ENCODE results near the gene TMEM129.

TMEM129 gene

DNA sequence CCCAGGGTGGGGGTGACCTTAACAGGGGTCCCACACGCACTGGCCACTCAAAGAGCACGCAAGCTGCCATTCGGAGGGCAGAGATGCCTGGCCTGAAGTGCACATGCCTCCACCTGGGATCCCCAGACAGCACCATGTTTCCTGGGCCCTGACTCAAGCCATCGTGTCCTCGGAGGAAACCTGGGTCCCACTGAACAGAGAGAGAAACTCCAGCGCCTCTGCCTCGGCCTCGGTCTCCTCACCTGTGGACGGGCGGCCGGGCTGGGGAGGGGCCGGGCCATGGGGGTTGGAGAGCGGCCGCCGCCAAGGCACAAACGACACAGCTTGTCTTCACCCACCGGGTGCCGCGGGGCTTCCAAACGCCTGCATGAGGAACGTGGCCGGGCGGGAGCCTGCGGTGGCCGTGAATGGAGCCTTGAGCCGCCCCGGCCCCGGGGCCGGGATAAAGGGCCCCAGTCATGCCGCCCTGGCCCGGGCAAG lies 42.0 kb upstream of the TMEM129 start:
- DNase-seq (ENCODE audit: insufficient read length, low spot score) (no peak), FAIRE-seq (no peak)
- no peak for TF ChIP-seq POLR2A (IDR thresholded peaks at IDR 0.05; ENCODE audit: low read depth, low read length)

DNA sequence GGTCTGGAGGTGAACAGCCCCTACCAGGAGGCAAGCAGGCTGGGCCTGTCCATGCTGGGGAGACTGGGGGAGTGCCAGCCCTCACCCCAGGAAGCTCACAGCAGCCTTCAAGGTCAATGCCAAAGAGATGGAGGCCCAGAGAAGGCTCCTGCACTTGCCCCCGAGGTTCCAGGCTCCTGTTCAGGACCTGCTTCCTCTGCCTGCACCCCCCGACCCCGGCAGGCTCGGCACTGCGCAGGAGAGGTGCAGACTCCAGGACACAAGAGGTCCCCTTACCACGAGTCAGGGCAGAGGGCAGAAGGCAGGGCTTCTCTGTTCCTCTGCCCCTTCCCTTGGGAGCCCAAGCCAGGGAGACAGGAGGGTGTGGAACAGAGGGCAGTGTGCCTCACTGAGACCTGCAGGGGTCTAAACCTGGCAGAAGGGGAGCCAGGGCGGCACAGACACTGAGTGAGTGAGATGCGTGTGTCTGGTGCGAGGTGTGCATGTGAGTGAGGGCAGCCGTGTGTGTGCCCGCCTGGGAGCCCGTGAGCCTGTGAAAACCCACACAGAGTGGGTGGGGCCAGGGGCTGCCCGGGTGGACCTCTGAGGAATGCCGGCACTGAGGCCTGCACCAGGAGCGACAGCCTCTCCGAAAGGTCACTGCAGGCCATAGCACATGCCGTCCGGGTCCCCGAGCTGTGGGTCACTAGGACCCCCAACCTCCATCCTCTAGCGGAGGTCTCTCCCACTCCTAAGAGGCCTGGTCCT lies 41.3 kb upstream of the TMEM129 start:
- DNase-seq (ENCODE audit: insufficient read length, low spot score), result no peak
- FAIRE-seq, result no peak
- TF ChIP-seq POLR2A (IDR thresholded peaks at IDR 0.05; ENCODE audit: low read depth, low read length), result no peak

DNA sequence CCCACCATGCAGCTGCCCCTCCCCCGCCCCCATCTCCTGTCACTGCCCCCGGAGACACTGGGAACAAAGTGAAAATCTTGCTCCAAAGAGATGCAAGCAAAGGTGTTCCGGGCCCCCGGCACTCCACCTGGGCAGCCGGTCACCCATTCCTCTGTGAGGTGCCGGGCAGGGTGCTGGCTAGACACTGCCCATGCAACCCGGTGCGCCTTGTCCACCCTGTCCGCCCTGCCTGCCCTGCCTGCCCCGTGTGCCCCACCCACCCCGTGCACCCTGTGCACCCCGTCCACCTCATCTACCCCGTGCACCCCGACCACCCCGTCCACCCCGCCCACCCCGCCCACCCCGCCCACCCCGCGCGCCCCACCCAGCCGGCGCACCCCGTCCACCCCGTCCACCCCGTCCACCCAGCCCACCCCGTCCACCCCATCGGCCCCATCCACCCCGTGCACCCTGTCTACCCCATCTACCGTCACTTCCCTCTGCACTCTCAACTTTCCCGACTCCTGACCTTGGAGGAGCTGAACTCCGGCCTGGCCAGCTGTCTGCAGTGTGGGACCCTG lies 40.1 kb upstream of the TMEM129 start:
- no peak for TF ChIP-seq POLR2A (IDR thresholded peaks at IDR 0.05; ENCODE audit: low read depth, low read length)
- DNase-seq (ENCODE audit: insufficient read length, low spot score), result no peak
- no peak for FAIRE-seq

DNA sequence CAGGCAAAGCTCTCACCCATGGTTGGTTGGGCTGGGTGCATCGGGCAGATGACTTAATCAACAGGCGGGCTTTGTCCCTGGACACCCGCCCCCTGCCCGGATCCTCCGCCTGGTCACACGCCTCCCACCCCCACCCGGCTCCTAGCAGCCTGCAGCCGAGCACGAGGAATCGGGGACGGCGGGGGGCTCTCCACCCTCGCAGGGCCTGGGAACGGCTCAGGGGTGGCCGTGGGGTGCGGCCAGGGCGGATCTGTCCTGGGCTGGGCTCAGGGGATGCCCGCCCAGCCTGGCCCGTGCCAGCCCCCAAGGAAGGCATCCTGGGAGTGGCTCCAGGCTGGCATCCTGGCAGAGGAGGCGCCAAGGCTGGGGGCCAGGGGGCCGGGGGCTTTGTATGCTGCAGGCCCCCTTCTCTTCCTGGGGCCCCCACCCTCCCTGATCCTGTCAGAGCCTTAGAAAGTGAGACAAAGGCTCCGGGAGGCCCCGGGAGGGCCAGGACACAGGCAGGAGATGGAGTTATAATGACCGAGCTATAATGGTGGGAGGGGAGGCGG lies 39.5 kb upstream of the TMEM129 start:
- no peak for TF ChIP-seq POLR2A (IDR thresholded peaks at IDR 0.05; ENCODE audit: low read depth, low read length)
- no peak for FAIRE-seq
- DNase-seq (ENCODE audit: insufficient read length, low spot score), result no peak

DNA sequence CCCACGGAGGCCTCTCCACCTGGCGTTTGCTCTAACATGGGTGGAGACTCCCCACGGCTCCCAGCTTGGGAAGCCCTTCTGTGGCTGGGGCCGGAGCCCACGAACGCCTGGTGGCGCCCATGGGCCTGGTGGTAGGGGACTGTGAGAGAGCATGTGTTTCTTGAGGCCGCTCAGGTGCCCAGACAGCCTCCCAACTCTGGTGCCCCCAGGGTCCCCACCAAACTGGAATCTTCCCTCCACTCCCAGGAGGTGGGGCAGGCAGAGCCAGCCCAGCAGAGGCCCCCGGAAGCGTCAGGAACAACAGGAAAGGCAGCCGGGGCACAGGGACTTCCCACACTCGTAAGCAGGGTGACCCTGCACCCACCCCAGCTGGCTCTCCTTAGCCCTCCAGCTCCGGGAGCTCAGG lies 38.7 kb upstream of the TMEM129 start:
- FAIRE-seq (no peak), DNase-seq (ENCODE audit: insufficient read length, low spot score) (no peak)
- no peak for TF ChIP-seq POLR2A (IDR thresholded peaks at IDR 0.05; ENCODE audit: low read depth, low read length)

DNA sequence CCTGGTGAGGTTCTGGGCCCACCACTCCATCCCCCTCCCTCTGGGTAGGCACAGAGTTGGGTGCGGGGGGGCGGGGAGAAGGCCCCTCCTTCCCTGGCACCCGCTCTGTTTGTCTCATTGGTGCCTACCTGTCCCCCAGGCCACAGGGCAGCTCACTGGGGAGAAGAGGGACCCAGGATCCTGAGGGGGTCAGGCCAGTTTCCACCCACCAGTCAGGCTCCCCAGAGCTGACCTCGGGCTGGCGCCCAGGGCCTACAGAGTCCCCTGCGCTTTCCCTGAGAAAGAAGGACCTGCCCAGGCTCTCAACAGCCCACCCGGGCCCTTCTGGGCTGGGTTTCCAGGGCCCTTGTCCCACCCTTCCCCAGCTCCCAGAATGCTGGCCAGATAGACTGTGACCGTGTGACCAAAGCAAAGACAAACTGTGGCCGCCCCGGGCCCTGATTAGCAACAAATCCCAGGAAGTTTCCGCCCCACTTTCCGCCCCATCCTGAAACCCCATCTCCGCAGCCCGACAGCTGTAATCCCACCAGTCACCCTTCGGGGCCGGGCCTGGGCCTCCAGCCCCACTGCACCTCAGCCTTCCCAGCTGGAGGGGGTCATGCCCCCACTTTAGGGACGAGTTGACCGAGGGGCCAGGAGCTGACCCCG lies 38.2 kb upstream of the TMEM129 start:
- FAIRE-seq, result no peak
- DNase-seq (ENCODE audit: insufficient read length, low spot score), result no peak
- no peak for TF ChIP-seq POLR2A (IDR thresholded peaks at IDR 0.05; ENCODE audit: low read depth, low read length)

DNA sequence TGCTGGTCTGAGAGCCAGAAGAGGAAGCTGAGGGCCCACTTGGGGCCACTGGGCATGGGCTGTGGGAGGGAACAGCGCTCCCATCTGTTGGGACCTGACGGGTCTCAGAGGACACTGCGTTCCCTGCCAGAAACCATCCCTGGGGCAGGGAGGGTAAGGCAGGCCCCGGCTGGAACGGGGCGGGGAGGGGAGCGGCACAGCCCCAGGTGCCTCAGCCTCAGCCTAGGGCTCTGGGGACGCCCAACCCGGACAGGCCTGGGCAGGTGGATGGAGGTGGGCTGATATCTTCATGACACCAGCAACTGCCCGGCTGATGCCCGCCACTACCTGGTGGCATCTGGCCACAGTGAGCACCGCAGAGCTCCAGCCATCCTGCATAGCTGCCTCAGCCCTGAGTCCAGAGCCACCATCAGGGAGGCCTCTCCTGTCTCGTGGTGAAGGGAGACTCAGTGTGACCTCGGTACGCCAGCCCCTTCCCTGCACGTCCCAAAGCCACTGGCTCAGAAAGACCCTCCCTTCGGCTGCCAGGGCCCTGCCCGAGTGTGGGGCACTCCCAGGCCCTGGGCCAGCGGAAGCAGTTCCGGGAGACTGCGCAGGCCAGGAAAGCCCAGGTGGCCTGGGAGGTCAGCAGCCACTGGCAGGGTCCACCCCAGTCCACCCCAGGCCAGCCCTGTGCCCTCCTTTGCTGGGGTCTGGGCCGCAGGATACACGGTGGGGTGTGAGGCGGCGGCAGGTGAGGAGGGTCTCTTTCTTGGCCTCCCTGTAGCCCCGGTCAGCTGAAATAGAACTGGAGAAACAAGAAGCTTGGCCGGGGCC lies 37.4 kb upstream of the TMEM129 start:
- no peak for TF ChIP-seq POLR2A (IDR thresholded peaks at IDR 0.05; ENCODE audit: low read depth, low read length)
- no peak for FAIRE-seq

DNA sequence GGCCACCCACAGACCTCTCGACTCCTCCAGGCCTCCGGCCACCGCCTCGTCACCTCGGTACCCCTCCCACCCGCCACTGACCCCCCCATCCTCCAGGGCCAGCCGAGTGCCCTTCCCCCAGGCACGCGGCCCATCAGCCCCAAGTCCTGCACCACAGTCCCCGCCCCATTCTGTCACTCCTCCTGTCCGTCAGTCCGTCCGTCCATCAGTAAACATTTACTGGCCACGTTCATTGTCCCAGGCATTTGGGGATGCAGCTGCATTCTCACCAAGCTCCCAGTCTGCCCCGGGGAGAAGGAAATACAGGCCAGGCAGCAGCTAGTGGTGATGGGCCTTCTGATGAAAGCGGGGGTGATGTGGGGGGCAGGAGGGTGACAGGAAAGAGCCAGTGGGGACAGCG lies 36.7 kb upstream of the TMEM129 start:
- no peak for DNase-seq (ENCODE audit: insufficient read length, low spot score)
- FAIRE-seq, result no peak
- TF ChIP-seq POLR2A (IDR thresholded peaks at IDR 0.05; ENCODE audit: low read depth, low read length), result no peak

More for the DNA sequence above, 37.4 kb upstream of the TMEM129 start:
- DNase-seq (ENCODE audit: insufficient read length, low spot score), result no peak

DNA sequence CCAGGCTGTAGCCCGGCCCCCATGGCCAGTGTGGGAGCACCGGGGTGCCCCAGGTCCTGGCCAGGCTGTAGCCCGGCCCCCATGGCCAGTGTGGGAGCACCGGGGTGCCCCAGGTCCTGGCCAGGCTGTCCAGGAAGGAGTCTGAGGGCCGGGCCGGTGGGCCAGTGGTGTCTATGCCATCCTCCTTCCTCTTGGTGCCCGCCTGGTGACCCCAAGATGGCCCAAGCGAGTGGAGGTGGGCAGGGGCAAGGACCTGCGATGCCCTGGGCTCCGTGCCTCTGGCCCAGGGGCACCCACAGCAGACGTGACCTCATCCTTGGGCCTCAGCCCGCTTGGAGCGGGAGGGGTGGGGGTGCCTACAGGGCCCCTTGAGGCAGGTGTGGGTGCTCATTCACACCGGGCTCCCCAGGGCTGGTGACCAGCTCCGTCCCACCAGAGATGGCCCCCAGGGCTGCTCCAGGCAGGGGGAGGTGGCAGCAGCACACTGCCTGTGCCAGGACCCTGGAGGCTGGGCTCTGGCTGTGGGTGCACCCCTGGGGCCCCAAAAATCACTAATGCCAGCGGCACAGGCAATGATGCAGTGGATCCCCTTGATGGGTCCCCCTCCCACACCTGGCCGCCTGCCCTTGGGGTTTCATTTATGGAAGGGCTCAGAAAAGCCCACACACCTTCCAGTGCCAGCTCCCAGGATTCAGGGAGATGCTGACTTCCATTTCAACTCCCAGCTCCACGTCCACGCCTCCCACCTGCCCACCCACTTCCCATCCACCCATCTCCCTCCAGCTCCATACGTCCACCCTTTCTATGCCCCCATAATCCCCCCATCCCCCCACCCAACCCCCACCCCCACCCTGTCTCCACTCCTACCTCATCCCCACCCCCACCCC lies 36.0 kb upstream of the TMEM129 start:
- TF ChIP-seq POLR2A (IDR thresholded peaks at IDR 0.05; ENCODE audit: low read depth, low read length), result no peak
- DNase-seq (ENCODE audit: insufficient read length, low spot score) (no peak), FAIRE-seq (no peak)

DNA sequence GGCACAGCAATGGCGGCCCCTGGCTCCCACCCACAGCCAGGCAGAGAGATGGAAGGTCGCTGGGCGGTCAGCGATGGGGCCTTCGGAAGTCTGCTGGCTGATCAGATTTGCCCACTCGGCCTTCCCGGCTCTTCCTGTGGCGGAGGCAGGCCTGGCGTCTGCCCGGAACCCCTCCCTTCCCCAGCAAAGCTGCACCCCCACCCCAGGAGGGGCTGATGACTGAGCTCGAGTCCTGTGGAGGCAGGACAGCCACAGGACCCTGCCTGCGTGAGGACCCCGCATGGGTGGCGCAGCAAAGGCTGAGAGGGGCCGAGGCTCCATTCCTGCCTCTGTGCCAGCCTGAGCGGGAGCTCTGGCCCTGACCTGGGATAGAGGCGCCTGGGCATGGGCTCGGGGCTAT lies 35.0 kb upstream of the TMEM129 start:
- no peak for DNase-seq (ENCODE audit: insufficient read length, low spot score)
- TF ChIP-seq POLR2A (IDR thresholded peaks at IDR 0.05; ENCODE audit: low read depth, low read length), result no peak
- no peak for FAIRE-seq

DNA sequence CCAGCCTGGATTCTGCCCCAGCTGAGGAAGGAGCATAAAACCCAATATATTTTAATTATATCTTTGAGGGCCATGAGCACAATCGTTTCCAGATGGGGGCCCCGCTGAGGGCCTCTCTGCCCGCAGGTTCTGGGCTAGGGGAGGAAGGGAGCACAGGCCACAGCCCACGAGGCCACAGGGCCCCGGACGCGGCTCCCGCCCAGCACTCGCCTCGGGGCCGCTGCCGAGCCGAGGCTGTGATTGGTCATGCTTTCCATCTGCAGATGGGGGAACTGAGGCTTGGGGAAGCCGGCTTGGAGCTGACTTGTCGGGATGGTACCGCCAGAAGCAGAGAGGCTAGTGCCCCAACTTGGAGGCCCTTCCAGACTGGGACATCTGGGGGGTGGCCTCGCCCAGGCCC lies 34.2 kb upstream of the TMEM129 start:
- DNase-seq (ENCODE audit: insufficient read length, low spot score) (no peak), FAIRE-seq (no peak)
- TF ChIP-seq POLR2A (IDR thresholded peaks at IDR 0.05; ENCODE audit: low read depth, low read length), result no peak

DNA sequence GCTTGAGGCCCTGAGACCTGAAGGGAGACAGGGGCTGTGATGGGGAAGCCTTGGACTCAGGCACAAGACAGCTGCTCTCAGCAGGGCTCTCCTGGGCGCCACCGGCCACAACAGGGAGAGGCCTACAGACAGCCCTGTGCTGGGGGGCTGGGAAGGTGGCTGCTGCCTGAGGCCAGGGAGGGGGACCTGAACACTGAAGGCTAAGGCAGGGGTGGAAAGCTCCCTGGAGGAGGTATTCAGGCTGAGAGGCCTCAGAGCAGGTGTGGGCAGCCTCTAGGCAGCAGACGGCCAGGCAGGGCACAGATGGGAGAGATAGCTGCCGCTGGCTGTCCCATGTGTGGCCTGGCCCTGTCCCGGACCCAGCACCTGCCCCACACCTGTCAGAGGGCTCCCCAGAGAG lies 33.2 kb upstream of the TMEM129 start:
- TF ChIP-seq POLR2A (IDR thresholded peaks at IDR 0.05; ENCODE audit: low read depth, low read length), result no peak
- FAIRE-seq, result no peak
- no peak for DNase-seq (ENCODE audit: insufficient read length, low spot score)
